ENCODE results near the gene PHACTR1.

Gene PHACTR1

DNA sequence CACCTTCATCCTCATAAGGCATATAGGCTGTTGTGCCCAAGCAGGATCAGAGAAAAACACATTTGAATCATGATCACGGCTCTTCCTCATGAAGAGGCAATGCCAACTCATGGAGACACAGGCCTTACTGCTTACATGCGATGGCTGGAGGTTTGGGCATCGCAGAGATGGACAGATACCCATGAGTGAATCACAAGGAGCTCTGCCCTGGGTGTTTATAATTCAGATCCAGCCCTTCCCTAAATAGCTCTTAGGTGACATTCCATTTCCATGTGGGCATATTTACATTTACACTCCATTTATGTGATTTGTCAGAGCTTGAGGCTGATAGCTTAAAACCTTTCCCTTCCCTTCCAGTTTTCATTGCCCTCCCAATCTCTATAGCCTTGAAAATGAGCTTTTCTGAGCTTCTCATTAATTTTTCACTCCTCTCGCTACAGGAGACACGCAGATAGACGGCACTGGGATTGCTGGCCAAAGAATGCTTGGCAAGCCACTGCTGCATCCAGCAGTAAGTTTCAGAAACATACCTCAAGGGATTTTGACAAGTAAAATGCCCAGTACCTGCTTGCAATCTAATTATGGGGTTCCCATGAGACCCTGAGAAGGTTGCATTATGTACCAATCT, 362.6 kb downstream of the PHACTR1 start:
- no peak for DNase-seq

DNA sequence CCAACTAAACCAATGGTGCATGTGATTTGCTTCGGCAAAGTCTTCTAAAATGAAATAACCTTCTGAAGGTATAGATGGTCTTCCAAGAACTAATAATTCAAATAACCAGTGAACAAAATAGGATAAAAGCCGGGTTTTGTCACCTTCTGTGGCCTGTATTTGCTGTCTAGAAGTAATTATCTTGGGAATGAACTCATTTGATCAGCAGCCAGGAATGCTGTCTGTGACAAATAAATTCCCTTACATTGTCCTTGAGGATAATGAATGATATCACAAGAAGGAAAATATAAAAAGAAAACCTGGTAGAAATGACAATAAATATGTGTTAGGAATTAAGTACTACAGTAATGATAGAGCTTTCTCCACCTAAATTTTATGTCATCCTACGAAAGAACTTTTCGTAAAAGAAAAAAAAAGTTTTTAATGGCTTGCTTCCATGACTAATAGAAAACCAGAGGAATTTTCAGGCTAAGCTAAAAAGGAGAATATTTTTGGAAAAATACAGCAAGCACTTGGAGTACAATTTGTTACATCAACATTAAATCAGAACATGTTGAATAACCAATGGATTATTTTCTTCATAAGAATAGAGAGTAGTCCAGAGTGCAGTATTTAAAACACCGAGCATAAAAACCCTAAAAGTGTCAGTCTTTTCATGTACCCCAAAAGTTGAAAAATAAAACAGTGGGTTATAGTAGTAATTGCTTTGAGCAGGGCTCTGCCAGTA, 364.1 kb downstream of the PHACTR1 start:
- no peak for DNase-seq

DNA sequence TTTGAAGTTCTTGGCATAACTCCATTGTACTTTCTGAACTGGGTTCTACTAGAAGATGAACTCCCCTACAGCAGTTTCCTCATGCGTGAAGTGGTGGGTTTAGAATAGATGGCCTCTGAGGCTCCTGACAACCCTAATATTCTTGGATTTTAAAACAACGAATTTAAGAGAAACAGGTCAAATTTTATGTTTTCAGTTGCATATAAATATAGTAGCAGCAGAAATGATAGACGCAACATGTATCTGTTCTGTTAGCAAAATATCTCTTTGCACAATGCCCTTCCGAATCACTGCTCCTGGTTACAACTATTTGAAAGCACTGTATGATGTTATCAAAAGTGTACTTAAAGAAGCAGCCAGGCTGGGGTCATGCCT, 364.6 kb downstream of the PHACTR1 start:
- DNase-seq: no peak

DNA sequence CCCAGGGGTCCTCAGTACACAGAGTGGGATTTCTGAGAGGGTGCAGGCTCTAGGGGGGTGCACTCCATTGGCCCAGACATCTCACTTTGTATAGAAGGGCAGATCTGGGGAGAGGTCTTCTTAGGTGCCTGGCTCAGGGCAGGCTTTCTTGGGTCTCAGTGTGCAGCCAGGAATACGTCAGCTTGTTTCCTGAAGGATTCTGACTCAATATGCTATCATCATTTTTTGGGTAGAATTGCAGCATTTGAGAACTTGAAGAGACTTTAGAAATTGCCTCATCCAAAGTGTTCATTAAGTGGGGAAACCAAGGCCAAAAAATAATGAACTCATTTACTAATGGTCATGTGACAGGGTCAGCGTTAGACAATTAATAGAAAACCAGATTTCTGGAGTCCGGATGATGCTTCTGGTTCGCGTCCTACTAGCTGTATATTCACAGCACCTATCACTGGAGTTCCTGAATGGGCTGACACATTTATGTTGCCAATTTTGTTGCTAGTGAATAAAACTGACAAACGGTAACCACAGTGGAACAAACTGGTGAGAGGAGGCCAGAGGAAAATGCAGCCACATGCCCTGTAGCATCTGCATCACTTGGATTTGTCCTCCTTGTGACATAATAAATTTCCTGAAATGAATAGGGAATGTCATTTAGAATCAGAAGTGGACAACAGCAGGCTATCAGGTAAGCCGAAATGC, 372.9 kb downstream of the PHACTR1 start:
- DNase-seq: no peak

DNA sequence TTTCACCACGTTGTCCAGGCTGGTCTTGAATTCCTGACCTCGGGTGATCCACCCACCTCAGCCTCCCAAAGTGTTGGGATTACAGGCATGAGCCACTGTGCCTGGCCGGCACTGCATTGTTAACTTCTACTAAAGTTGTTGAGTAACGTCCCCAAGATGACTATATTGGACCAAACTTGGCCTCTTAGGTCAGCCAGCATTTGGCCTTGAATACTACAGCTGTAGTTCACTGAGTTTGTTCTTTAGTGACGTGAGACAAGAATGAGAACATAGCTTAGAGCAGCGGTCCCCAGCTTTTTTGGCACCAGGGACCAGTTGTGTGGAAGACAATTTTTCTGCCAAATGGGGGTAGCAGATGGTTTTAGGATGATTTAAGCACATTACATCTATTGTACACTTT, 374.6 kb downstream of the PHACTR1 start:
- no peak for DNase-seq

DNA sequence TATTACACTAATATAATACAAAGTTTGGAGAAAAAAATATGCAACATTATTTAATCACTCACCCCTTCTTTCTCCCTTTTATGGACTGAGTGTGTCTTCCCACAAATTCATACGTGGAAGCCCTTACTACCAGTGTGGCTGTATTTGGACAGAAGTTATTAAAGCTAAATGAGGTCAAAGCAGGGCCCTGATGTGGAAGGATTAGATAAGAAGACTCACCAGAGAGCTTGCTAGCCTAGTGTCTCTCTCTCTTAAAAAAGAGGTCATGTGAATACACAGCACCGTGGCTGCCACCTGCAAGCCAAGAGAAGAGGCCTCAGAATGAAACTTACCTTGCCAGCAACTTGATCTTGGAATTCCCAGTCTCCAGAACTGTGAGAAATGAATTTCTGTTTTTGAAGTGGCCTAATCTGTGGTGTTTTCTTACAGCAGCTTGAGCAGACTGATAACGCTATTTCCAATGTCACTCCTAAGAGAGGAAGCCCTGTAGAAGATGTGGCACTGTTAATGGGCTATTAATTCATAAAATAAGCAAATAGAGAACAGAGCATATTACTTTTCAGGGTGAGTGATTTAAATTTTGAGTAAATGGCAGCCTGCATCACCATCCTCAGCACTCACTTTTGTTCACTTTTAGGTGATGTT, 378.3 kb downstream of the PHACTR1 start:
- DNase-seq: no peak

DNA sequence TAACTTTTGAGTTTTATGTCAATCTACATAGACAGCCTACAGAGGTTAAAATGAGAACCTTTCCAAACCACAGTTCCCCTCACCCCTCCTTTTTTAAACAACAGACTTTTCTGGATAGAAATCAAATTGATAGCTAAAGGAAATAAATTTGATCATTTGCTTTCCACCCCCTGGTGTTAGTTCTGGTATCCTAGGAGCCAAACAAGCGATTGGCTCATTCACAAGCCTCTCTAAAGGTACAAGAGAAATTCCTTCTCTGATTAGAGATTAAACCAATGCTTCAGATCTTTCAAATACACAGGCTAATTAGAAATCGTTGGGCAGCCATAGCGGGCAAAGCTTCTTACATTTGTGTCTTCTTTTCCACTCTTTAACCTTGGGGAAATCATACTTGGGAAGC, 379.5 kb downstream of the PHACTR1 start:
- no peak for DNase-seq

DNA sequence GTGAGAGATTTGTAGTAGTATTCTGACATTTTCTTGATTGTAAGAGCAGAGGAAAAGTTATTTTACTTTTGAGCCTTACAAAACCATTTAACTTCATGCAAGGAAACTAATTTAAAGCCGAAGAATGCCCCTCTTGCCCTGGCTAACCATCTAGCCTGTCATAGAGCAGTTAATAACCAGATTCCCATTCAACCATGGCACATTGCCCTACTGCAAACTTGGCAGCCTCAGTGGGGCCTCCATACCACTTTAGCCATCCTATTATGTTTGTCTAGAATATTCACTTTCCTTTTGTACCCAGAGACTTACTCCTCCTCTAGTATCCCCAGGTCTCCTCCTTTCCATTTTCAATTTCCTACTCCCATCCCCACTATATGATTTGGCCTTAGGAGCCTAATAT, 380.9 kb downstream of the PHACTR1 start:
- no peak for DNase-seq

DNA sequence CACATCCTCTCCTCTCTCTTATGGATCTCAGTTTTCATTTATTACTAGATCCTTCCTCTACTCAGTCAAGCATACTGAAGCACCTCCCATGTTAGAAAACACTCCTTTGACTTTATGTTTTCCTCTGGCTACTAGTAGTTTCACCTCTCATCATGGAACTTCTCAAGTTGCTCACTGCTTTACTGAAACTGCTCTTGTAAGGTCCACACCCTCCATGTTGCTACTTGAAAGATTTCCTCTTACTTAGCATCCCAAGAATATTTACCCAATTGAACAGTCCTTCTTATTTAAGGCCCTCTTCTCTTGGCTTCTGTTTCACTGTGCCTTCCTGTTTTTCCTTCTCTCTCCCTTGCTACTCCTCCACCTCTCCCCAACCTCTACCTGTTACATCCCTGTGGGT, 381.4 kb downstream of the PHACTR1 start:
- no peak for DNase-seq

DNA sequence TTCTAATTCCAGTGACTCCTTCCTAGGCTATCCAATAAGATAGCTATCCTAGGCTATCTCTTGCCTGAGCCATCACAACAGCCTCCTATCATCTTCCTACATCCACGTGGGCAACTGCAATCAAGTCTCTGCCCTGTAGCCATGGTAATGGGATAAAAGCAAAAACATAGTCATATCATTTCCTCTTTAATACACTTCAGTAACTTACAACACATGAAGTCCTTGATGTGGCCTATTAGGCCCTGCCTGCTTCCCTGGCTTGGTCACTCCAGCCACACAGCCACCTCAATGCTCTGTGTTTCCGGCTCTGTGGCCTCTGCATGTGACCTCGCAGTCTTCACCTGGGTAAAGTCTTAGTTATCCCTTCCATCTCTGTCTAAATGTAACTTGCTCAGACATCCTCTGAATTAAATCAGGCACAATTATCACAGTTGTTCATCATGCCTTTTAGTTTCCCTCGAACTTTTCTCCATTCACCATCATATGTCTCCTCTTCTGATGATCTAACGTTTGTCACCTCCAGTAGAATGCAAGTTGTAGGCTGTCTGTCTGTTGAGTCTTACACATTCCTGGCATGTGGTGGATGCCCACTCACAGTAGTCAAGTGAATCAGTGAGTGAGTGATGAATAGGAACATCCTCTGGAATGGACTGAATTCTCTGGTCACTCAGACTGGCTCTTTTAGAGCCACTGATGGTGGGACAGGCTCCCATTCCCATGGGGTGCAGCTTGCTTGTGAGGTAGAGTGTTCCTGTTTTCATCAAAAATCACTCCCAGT, 382.4 kb downstream of the PHACTR1 start:
- no peak for DNase-seq

DNA sequence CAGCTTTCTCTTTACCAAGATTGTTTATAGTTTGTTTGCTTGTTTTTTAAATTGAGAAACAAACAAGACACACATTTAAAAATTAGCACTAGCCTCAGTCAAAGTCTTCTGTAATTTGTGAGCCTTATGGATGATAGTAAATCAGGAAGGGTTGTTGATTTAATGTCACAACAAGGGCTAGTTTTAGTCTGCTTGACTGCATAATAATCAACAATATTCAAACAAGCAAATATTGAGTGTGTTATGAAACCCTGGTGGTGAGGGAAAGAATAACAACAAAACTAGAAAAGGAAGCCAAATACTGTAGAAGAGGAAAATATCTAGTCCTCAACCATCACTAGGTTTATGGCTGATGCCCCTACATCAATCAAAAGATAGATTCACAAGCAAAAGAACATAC, 383.2 kb downstream of the PHACTR1 start:
- DNase-seq: no peak

DNA sequence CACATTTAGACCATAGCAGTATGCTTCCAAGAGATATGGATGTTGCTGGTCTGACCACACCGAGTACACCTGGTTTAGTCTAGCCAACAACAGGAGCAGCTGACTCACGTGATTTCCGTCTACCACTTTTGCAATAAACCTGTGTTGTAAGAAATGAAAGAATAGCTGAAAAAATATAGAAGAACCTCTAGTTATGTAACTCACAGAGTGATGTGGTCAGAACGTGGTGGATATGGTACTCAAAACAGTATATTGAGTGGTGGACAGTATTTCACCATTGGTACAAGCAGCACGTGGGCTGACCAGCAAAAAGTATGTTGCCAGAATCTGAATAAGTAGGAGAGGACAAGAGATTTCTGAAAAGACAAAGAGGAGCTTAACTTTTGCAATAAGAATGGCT, 384.8 kb downstream of the PHACTR1 start:
- no peak for DNase-seq

DNA sequence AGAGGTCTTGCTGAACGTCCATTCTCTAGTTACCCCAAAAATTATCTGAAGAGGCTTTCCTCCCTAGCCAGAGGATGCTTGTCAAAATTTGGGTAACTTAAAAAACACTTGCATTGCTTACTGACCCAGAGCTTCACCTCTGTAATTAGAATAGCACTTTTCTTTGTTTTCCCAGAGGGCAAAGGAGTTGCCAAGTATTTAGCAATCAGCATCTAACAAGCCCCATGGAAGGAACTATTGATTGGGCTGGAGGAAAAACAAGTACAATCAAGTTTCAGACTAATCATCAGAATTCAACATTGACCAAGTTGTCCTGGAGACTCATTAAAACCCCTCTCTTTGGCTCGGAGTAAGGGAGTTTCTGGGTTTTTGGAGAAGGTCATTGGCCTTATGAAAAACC, 385.4 kb downstream of the PHACTR1 start:
- DNase-seq: no peak

DNA sequence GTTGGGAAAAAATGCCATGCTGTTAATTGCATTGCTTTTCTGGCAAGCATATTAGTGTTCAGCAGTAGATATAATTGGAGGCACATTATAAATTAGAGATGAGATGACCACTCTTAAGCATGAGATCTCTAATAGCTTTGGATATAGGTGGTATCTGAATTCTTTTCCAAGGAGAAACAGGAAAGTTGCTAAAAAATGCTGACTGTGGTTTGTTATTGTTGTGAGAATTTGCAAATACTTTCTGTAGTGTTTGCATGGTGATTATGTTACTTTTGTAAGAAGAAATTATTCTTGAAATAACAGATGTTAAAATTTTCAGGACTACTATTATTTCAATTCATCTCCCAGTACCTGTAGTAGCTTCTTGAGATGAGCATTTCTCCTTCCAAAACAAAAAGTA, 386.6 kb downstream of the PHACTR1 start:
- no peak for DNase-seq

DNA sequence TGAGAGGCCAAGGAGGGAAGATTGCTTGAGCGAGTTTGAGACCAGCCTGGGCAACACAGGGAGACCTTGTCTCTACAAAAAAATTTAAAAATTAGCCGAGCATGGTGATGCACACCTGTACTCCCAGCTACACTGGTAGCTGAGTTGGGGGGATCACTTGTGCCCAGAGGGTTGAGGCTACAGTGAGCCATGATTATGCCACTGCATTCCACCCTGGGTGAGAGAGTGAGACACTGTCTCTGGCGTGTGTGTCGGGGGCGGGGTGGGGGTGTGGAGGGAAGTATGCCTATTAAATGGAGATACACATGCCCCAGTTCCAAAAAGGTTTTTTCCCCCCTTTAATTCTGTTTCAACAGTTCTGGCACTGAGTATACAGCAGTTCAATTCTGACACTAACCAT, 388.6 kb downstream of the PHACTR1 start:
- no peak for DNase-seq

DNA sequence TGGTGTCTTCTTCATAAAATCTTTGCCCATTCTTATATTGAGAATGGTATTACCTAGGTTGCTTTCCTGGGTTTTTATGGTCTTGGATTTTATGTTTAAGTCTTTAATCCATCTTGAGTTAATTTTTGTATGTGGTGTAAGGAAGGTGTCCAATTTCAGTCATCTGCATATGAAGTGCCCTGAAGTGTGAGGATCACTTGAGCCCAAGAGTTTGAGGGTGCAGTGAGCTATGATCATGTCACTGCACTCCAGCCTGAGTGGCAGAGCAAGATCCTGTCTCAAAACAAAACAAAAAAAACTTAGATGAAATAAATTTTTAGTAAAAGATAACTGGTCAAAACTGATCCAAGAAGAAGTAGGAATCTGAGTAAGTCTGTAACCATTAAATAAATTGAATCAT, 396.4 kb downstream of the PHACTR1 start:
- DNase-seq: no peak

DNA sequence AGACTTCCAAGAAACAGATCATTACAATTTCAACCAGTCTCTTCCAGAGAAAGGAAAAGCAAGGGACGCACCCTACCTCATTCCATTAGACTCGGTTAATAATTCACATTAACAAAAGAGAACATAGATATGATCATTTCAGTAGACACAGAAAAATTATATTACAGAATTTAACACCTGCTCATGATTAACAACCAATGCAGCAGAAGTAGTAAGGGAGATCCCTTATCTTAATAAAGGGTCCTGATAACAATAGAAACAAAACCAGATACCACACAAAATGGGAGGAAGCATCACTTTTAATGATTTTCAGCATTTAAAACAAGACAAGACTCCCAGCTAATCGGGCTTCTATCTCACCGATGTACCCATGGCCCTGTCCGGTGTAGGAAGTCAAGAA, 396.8 kb downstream of the PHACTR1 start:
- DNase-seq: no peak

DNA sequence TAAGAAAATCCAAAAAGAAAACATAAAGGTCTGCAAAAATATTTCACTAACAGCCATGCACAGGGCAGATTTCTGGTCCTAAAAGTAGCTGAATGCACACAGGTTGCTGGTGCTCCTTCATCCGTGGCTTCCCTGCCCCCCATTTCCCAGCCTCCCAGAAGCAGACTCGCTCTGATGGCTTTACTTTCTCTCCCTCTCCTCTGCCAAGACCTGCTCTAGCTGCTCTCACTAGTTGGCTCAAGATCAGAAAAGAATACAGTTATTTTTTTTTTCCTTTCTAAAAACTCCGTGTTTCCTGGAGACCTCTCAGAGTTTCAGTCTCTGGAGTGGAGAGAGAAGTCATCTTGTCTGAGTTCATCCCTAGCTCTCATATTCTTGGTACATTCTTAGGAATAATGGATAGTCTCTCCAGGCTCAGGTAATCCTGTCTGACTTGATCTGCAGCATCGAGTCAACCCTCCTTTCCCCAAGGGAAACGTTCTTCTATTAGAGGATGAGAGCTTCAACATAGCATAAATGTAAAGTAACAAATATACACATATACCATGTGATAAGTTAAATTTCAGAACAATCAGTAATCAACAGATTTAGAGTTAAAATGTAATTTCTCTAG, 397.5 kb downstream of the PHACTR1 start:
- DNase-seq: no peak

DNA sequence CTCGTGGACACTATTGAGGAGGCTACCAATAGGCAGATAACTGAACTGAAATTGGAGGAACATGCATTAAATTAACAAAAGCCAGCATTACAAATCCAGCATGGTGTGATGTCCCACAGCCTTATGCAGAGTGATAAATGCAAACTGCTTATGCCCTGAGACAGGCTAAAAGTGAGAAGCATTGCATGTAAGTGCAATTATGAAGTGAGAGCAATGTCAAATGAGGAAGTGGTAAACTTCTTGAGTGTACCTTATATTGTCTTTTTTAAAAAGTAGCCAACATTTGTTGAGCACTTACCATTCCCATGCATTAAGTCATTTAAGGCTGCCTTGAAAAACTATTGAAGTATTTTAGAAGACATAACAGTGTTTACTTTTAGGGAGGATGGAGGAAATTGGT, 399.6 kb downstream of the PHACTR1 start:
- DNase-seq: no peak

DNA sequence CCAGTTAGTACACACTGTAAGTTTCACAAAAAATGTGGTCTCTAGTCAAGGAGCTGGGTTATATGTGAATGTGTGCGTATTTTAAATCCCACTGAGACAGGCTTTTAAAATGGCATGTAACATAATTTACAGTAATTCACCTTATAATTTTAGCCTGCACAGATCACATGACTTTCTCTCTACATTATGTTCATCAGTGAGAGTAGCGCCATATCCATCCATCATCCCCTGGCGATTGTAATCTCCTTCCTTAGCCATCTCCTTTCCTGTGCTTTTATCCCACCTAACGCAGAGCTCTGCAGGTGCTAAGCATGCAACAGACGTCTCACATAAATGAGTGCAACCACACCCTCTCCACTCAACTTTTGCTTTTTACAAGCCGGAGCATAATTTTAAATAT, 401.0 kb downstream of the PHACTR1 start:
- DNase-seq: no peak

DNA sequence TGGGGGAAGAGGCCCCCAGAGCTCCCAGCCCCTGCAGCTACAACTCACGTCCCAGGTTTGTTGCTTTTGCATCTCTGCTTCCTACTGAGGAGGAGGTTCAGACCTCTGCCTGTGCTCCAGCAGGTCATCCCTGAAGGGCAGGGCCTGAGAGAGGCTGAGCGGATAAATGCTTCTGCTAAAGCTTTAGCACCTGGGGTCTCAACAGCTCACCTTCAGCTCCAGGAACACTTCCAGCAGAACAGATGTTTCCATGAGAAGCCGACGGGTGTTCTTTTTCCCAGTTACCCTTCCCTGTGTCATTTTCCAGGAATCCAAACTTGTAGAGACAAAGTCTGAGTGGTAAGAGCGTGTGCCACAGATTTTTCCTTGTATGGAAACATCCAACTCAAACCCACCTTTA, 403.0 kb downstream of the PHACTR1 start:
- DNase-seq: no peak
